ENCODE results near the gene SOX4.

DNA sequence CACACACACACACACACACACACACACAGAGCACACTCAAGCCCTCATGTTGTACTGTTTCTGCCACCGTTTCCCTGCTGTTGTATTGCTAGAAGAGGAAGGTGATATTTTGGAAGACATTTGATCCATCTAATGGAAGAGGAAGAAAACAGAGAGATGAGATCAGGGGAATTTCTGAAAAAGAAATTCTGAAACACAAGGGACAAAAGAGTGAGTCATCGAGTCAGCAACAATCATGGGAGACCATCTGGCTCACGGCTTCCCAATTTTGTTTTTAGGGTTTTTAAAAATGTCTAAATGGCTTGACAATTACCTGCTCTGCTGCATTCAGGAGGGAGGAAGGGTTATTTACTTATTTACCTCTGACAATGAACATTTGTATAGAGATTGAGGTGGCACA is 22.0 kb downstream of the SOX4 start:
- TF ChIP-seq, protein P1, sequence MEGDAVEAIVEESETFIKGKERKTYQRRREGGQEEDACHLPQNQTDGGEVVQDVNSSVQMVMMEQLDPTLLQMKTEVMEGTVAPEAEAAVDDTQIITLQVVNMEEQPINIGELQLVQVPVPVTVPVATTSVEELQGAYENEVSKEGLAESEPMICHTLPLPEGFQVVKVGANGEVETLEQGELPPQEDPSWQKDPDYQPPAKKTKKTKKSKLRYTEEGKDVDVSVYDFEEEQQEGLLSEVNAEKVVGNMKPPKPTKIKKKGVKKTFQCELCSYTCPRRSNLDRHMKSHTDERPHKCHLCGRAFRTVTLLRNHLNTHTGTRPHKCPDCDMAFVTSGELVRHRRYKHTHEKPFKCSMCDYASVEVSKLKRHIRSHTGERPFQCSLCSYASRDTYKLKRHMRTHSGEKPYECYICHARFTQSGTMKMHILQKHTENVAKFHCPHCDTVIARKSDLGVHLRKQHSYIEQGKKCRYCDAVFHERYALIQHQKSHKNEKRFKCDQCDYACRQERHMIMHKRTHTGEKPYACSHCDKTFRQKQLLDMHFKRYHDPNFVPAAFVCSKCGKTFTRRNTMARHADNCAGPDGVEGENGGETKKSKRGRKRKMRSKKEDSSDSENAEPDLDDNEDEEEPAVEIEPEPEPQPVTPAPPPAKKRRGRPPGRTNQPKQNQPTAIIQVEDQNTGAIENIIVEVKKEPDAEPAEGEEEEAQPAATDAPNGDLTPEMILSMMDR (IDR thresholded peaks at IDR 0.05) = no peak
- no peak for TF ChIP-seq EZH2 (IDR thresholded peaks at IDR 0.05; ENCODE audit: borderline replicate concordance, insufficient read depth, low read depth, low read length, poor library complexity, severe bottlenecking)

Data from B cell (primary cell).